ENCODE measurements around the gene SCGN. TPM values are rescaled to one million over a fixed set of nuclear protein-coding genes. Genes with fewer than 3 reads are reported as not detected.

SCGN gene
- total and polyA plus RNA-seq, 2 of the 13 experiments (the other 11 are each of a cell fraction or from before 2014, with no cell fraction given): 2.9 to 29.0 TPM

- TF ChIP-seq STAT6 (CRISPR knock-in tag; IDR thresholded peaks at IDR 0.05; ENCODE audit: borderline replicate concordance): no peak
- TF ChIP-seq NFE2 (CRISPR knock-in tag; IDR thresholded peaks at IDR 0.05): 0 out of 2 replicates have a peak, but pooled peaks have one; percentile 16
- TF ChIP-seq PPARG (CRISPR knock-in tag; conservative IDR thresholded peaks at IDR 0.05): no peak
- TF ChIP-seq YY1 (IDR thresholded peaks at IDR 0.05; ENCODE audit: insufficient read depth, insufficient replicate concordance, low read depth, low read length): peak; percentile 48
- TF ChIP-seq BCL6 (CRISPR knock-in tag; IDR thresholded peaks at IDR 0.05): 0 out of 2 replicates have a peak, but pooled peaks have one; percentile 22
- peak; percentile 32; the same call in 1 of the 2 replicates for TF ChIP-seq SP4 (CRISPR knock-in tag; IDR thresholded peaks at IDR 0.05)
- peak; percentile 65 for TF ChIP-seq ZNF687 (CRISPR knock-in tag; IDR thresholded peaks at IDR 0.05)
- 0 out of 2 replicates have a peak, but pooled peaks have one; percentile 14 for TF ChIP-seq FOSL2 (CRISPR knock-in tag; IDR thresholded peaks at IDR 0.05)
- TF ChIP-seq KLF16 (CRISPR knock-in tag; IDR thresholded peaks at IDR 0.05): 0 out of 4 replicates have a peak, but pooled peaks of 1 of the 2 experiments have one; percentile 6
- TF ChIP-seq ZBTB26 (CRISPR knock-in tag; IDR thresholded peaks at IDR 0.05; ENCODE audit: borderline replicate concordance): 0 out of 2 replicates have a peak, but pooled peaks have one; percentile 39
- TF ChIP-seq CEBPG (CRISPR knock-in tag; IDR thresholded peaks at IDR 0.05): 0 out of 2 replicates have a peak, but pooled peaks have one; percentile 3
- TF ChIP-seq RARA (CRISPR knock-in tag; IDR thresholded peaks at IDR 0.05): 0 out of 2 replicates have a peak, but pooled peaks have one; percentile 17
- TF ChIP-seq ZNF790 (CRISPR knock-in tag; IDR thresholded peaks at IDR 0.05; ENCODE audit: borderline replicate concordance): no peak
- TF ChIP-seq ZNF17 (CRISPR knock-in tag; IDR thresholded peaks at IDR 0.05): no peak
- peak; percentile 92 for TF ChIP-seq PRDM10 (CRISPR knock-in tag; IDR thresholded peaks at IDR 0.05; ENCODE audit: low read depth)
- no peak for TF ChIP-seq ZNF451 (CRISPR knock-in tag; IDR thresholded peaks at IDR 0.05)
- 0 out of 2 replicates have a peak, but pooled peaks have one; percentile 25 for TF ChIP-seq ARNTL (CRISPR knock-in tag; IDR thresholded peaks at IDR 0.05)
- TF ChIP-seq SMAD3 (CRISPR knock-in tag; IDR thresholded peaks at IDR 0.05): 0 out of 2 replicates have a peak, but pooled peaks have one; percentile 27
These were observed 14.0 kb upstream of the SCGN start (continued) for GRCh38 chr6:25637960-25638434.
